Smooth muscle cell (in vitro differentiated cells): ENCODE data around the gene MIEN1. TPM values are rescaled to one million over a fixed set of nuclear protein-coding genes. Genes with fewer than 3 reads are reported as not detected.
"Not testable (repeated sequence)": the region's sequence is repeated elsewhere in the genome, so short reads cannot be mapped to it uniquely, and the experiment has no call there.

Experiments
- DNase-seq: peaks from one replicate; lab custom pipeline; 2025; ENCODE audit not compliant: unreplicated experiment; lab: John Stamatoyannopoulos, UW
- H2AFZ ChIP-seq: fragments of 200-600 bp; sonication (generic); 2 replicates; pipeline ENCODE4 v1.6.0; 2016; ENCODE audit warnings: antibody characterized with exemption, low read depth, mild to moderate bottlenecking
- H3F3A ChIP-seq: fragments of 200-600 bp; sonication (generic); 2 replicates; pipeline ENCODE4 v1.6.0; 2017; ENCODE audit warnings: antibody characterized with exemption, low read depth
- H3K27ac ChIP-seq: fragments of 200-600 bp; sonication (generic); 2 replicates; pipeline ENCODE4 v1.5.1; 2016; ENCODE audit warnings: low read depth, mild to moderate bottlenecking
- H3K27me3 ChIP-seq: fragments of 200-600 bp; sonication (generic); 2 replicates; pipeline ENCODE4 v1.6.1; 2016; ENCODE audit warnings: low read depth, mild to moderate bottlenecking
- H3K36me3 ChIP-seq: fragments of 200-600 bp; sonication (generic); 2 replicates; pipeline ENCODE4 v1.5.1; 2016; ENCODE audit warnings: low read depth
- H3K4me1 ChIP-seq: fragments of 200-600 bp; sonication (generic); 2 replicates; pipeline ENCODE4 v1.5.1; 2016; ENCODE audit warnings: low read depth
- H3K4me2 ChIP-seq: fragments of 200-600 bp; sonication (generic); 2 replicates; pipeline ENCODE4 v1.6.0; 2016; ENCODE audit warnings: mild to moderate bottlenecking
- H3K4me3 ChIP-seq: fragments of 200-600 bp; sonication (generic); 2 replicates; pipeline ENCODE4 v1.5.1; 2016; ENCODE audit warnings: mild to moderate bottlenecking
- H3K79me2 ChIP-seq: fragments of 200-600 bp; sonication (generic); 2 replicates; pipeline ENCODE4 v1.6.0; 2016; ENCODE audit warnings: low read depth, mild to moderate bottlenecking
- H3K9ac ChIP-seq: fragments of 200-600 bp; sonication (generic); 2 replicates; pipeline ENCODE4 v1.6.0; 2016; ENCODE audit warnings: low read depth
- H3K9me3 ChIP-seq: fragments of 200-600 bp; sonication (generic); replicated peaks from 2 replicates; pipeline ENCODE4 v1.5.1; 2016; ENCODE audit warnings: low read depth
- H4K20me1 ChIP-seq: fragments of 200-600 bp; sonication (generic); 2 replicates; pipeline ENCODE4 v1.6.0; 2016; ENCODE audit warnings: low read depth
- CTCF ChIP-seq: fragments of 200-600 bp; sonication (generic); IDR thresholded peaks from 2 replicates; pipeline ENCODE4 v1.5.1; 2017; ENCODE audit warnings: borderline replicate concordance, mild to moderate bottlenecking, antibody characterized with exemption; ENCODE audit not compliant: insufficient read depth, poor library complexity, severe bottlenecking
- WGBS: methylation state at CpG from one replicate; pipeline ENCODE4 v1.1.7; 2016; ENCODE audit warnings: low lambda C conversion rate; 5-methylcytosine and 5-hydroxymethylcytosine counted together
- polyA plus RNA-seq: library from polyadenylated mRNA; unstranded; fragments of >200 nt; fragmentation: Nextera tagmentation; extraction: Ambion mirVana; gene quantifications from 2 replicates; pipeline ENCODE4 v1.2.1, GENCODE V29; 2016
- total RNA-seq: library from RNA; depleted of rRNA; stranded (reverse); fragments of >200 nt; gene quantifications from 2 replicates; pipeline ENCODE4 v1.2.3, GENCODE V29; 2014

Gene MIEN1
- total and polyA plus RNA-seq, 2 experiments from 2014 or later = 55.8 to 70.7 TPM

GRCh38 chr17:39769974-39770587 is 39.7 kb upstream of the MIEN1 start:
- DNase-seq = no peak
- no peak overlapping the region for H3K9ac ChIP-seq
- H3K79me2 ChIP-seq = no peaks in the 10 kb centered on the region
- H3K27ac ChIP-seq = no peak overlapping the region
- H3K9me3 ChIP-seq = no peaks in the 10 kb centered on the region
- no peak overlapping the region for H2AFZ ChIP-seq
- no peaks in the 10 kb centered on the region for H3K36me3 ChIP-seq
- H3K4me3 ChIP-seq = no peak overlapping the region
- no peak for TF ChIP-seq CTCF
- no peaks in the 10 kb centered on the region for H3K4me1 ChIP-seq
- no peaks in the 10 kb centered on the region for H4K20me1 ChIP-seq
- H3K27me3 ChIP-seq = no peaks in the 10 kb centered on the region
- H3K4me2 ChIP-seq = no peak overlapping the region
- H3F3A ChIP-seq = no peaks in the 10 kb centered on the region
- 54% methylated on average over 8 of the region's 8 CpGs for WGBS

GRCh38 chr17:39767147-39767546 is 36.8 kb upstream of the MIEN1 start:
- 54% methylated on average over 3 of the region's 3 CpGs for WGBS
- no peak for DNase-seq
- Histone ChIP-seq H3K4me3 (no peak overlapping the region), H3K4me2 (no peak overlapping the region), H3K36me3 (no peaks in the 10 kb centered on the region), H2AFZ (no peak overlapping the region), H3F3A (no peaks in the 10 kb centered on the region), H3K27ac (no peak overlapping the region), H3K4me1 (peaks cover 13% of the 10 kb centered on the region), H3K9me3 (no peaks in the 10 kb centered on the region), H4K20me1 (no peaks in the 10 kb centered on the region), H3K27me3 (no peaks in the 10 kb centered on the region), H3K79me2 (no peaks in the 10 kb centered on the region), H3K9ac (no peak overlapping the region)
- no peak for TF ChIP-seq CTCF

GRCh38 chr17:39765766-39766165 is 35.4 kb upstream of the MIEN1 start:
- no peak overlapping the region for H3K27ac ChIP-seq
- peaks cover 13% of the 10 kb centered on the region for H3K4me1 ChIP-seq
- no peak overlapping the region for H3K9ac ChIP-seq
- H3K27me3 ChIP-seq = no peaks in the 10 kb centered on the region
- no peak overlapping the region for H3K4me2 ChIP-seq
- no peak for TF ChIP-seq CTCF
- DNase-seq = no peak
- H3K4me3 ChIP-seq = no peak overlapping the region
- H3K79me2 ChIP-seq = no peaks in the 10 kb centered on the region
- 97% methylated on average over 18 of the region's 18 CpGs for WGBS
- no peaks in the 10 kb centered on the region for H3K36me3 ChIP-seq
- H4K20me1 ChIP-seq = no peaks in the 10 kb centered on the region
- no peak overlapping the region for H2AFZ ChIP-seq
- no peaks in the 10 kb centered on the region for H3K9me3 ChIP-seq
- H3F3A ChIP-seq = no peaks in the 10 kb centered on the region

- Histone ChIP-seq H3K27me3 (no peaks in the 10 kb centered on the region), H3K36me3 (no peaks in the 10 kb centered on the region), H3K4me3 (no peak overlapping the region), H3K27ac (no peak overlapping the region), H3F3A (no peaks in the 10 kb centered on the region), H3K9ac (no peak overlapping the region), H3K4me2 (no peak overlapping the region), H2AFZ (no peak overlapping the region), H3K79me2 (no peaks in the 10 kb centered on the region), H4K20me1 (no peaks in the 10 kb centered on the region), H3K4me1 (peaks cover 13% of the 10 kb centered on the region), H3K9me3 (no peaks in the 10 kb centered on the region)
- TF ChIP-seq CTCF = no peak
- no peak for DNase-seq
- WGBS = 29% methylated on average over 3 of the region's 3 CpGs
Observed at GRCh38 chr17:39765175-39765574, 34.8 kb upstream of the MIEN1 start.

GRCh38 chr17:39764171-39764570 is 33.8 kb upstream of the MIEN1 start:
- not testable (repeated sequence) for H2AFZ ChIP-seq, DNase-seq, H3K4me2 ChIP-seq, H4K20me1 ChIP-seq, H3K27me3 ChIP-seq, H3K4me3 ChIP-seq, H3K36me3 ChIP-seq, H3F3A ChIP-seq, H3K79me2 ChIP-seq, H3K9me3 ChIP-seq, H3K9ac ChIP-seq, H3K27ac ChIP-seq
- peaks cover 13% of the 10 kb centered on the region for H3K4me1 ChIP-seq
- WGBS = 93% methylated on average over 3 of the region's 3 CpGs
